PFSK-1 (cell line): ENCODE measurements around the gene AKAP7.

ENCODE experiments used
- POLR2AphosphoS5 ChIP-seq: IDR thresholded peaks from 2 replicates; pipeline ENCODE4 v1.6.1; 2012; ENCODE audit warnings: low read depth, mild to moderate bottlenecking, control low read depth, low read length, moderate library complexity
- TAF1 ChIP-seq: IDR thresholded peaks from 2 replicates; pipeline ENCODE4 v1.6.1; 2012; ENCODE audit warnings: low read length, control low read depth, borderline replicate concordance; ENCODE audit not compliant: insufficient read depth

DNA sequence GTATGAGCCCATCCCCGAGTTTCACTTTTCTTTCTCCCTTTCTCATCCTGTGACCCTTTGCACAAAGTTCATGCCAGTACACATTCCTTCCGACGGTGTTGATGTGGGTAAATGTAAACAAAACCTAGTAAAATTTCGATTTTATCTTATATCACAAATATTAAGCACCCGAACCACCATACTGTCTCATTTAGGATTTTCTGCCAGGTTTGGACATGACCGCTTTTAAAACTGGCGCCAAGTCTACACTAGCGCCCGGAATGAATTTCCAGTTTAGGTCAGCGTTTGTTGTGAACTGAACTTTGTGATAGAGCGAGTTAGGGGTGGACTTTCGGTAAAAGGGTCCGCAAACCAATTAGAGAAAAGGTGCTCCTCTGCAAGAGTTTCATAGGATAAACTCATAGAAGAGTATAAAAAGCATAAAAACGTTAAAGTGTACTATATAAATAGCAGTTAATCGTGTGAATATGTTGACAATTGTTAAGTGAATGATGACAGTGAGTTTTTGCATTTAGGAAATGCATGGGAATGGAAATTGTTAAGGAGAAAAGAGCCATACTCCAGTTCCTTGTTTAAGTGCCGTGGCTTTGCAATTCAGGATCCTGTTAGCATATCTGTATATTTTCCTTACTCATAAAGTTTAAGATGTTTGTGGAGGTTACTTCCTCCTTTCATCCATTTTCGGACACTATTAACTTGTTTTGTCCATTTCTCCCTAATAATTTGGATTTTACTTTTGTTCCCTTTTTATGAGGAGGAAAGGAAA lies 937 bp downstream of the AKAP7 start:
- TF ChIP-seq POLR2AphosphoS5 (no peak), TAF1 (no peak)
